Body of pancreas (tissue), 4 donors: ENCODE measurements around the gene RP9. TPM values are rescaled to one million over a fixed set of nuclear protein-coding genes. Genes with fewer than 3 reads are reported as not detected.

Experiments used
- ATAC-seq: fragments of 150-250 bp; one replicate; pipeline ENCODE4 v1.9.1; 2016
- DNase-seq, 4 donors: peaks; one replicate each; pipeline ENCODE4 v3.0.0-alpha.2; 2019
- H3K27ac ChIP-seq, 4 donors: fragments of 200-600 bp; sonication (generic); 1 replicate in 3 of 4; 2 replicates in 1 of 4; pipeline versions ENCODE4 v1.5.1 to v1.6.1; 2016 to 2019; ENCODE audit warnings: mild to moderate bottlenecking in 1 of 4, mixed read lengths in 1 of 4, moderate library complexity in 1 of 4
- H3K27me3 ChIP-seq, 2 donors: fragments of 200-600 bp; sonication (generic); one replicate each; pipeline ENCODE4 v1.6.0; 2016; ENCODE audit warnings: mild to moderate bottlenecking in 1 of 2
- H3K36me3 ChIP-seq, 2 donors: fragments of 200-600 bp; sonication (generic); replicated peaks in 1 of 2; 2 replicates each; pipeline ENCODE4 v1.5.1; 2016; ENCODE audit warnings: low read depth in 2 of 2; ENCODE audit not compliant: insufficient read depth in 1 of 2
- H3K4me1 ChIP-seq: fragments of 200-600 bp; sonication (generic); one replicate; pipeline ENCODE4 v1.6.0; 2016
- H3K4me3 ChIP-seq, 2 donors: fragments of 200-600 bp; sonication (generic); 1 replicate in 1 of 2; 2 replicates in 1 of 2; pipeline ENCODE4 v1.5.1; 2016 to 2019
- H3K9me3 ChIP-seq, 3 donors: fragments of 200-600 bp; sonication (generic); 1 replicate in 2 of 3; 2 replicates in 1 of 3; pipeline ENCODE4 v1.5.1; 2016
- CTCF ChIP-seq, 7 experiments: fragments of 450-650 bp in 4 of 7; fragments of 200-600 bp in 3 of 7; sonication (generic) in 3 of 7; IDR thresholded peaks; one replicate each; pipeline ENCODE4 v1.5.1; 2016 to 2019; ENCODE audit warnings: antibody characterized with exemption in 7 of 7
- POLR2A ChIP-seq, 3 donors: fragments of 450-650 bp; IDR thresholded peaks; one replicate each; pipeline ENCODE4 v1.6.1; 2016; ENCODE audit warnings: antibody characterized with exemption in 3 of 3, mild to moderate bottlenecking in 2 of 3
- WGBS, 2 donors: methylation state at CpG; one replicate each; pipeline ENCODE4 v1.1.5; 2017; 5-methylcytosine and 5-hydroxymethylcytosine counted together
- intact Hi-C: fragments of 100-400 bp; cut with DNase I; formaldehyde crosslinking; loops from one replicate; pipeline ENCODE4 v1.15.1; 2023
- total RNA-seq, 2 donors: library from RNA; depleted of rRNA; stranded (reverse); fragments of >200 nt; gene quantifications; one replicate each; pipeline ENCODE4 v1.1.0, GENCODE V29; 2016

The RP9 gene
- total RNA-seq, 2 donors from 2014 or later = 5.2 to 9.6 TPM

GRCh38 chr7:33054261-33054964 is 54.8 kb downstream of the RP9 start:
- no peak for ATAC-seq
- DNase-seq = no peak
- intact Hi-C loops = loop anchor here (10.0 kb wide), 1 partner anchor 110 kb away; no protein-coding TSS in a partner anchor
- TF ChIP-seq POLR2A (IDR thresholded peaks at IDR 0.05) (no peak), CTCF (IDR thresholded peaks at IDR 0.05) (no peak)
- Histone ChIP-seq H3K27ac (peak overlapping the region in 2 of 4 donors; percentile 15 to 17), H3K4me3 (no peak overlapping the region), H3K9me3 (no peaks in the 10 kb centered on the region), H3K4me1 (peaks cover 36% of the 10 kb centered on the region), H3K36me3 (no peaks in the 10 kb centered on the region), H3K27me3 (no peaks in the 10 kb centered on the region)
- 82 to 94% methylated on average over 2 of the region's 2 CpGs for WGBS, 2 donors

GRCh38 chr7:33053721-33054120 is 55.5 kb downstream of the RP9 start:
- intact Hi-C loops = loop anchor here (10.0 kb wide), 1 partner anchor 109 kb away; no protein-coding TSS in a partner anchor

GRCh38 chr7:33050535-33051318 is 58.5 kb downstream of the RP9 start:
- intact Hi-C loops = loop anchor here (10.0 kb wide), 1 partner anchor 106 kb away; no protein-coding TSS in a partner anchor
- Histone ChIP-seq H3K27me3 (no peaks in the 10 kb centered on the region), H3K36me3 (no peaks in the 10 kb centered on the region), H3K27ac (peak overlapping the region in 3 of 4 donors; percentile 38 to 53 (median 49)), H3K4me1 (peaks cover 40% of the 10 kb centered on the region), H3K4me3 (no peak overlapping the region), H3K9me3 (no peaks in the 10 kb centered on the region)
- ATAC-seq (peak; percentile 82), DNase-seq (peak in 3 of 4 donors; percentile 33 to 54 (median 35))
- TF ChIP-seq POLR2A (IDR thresholded peaks at IDR 0.05) = no peak
- TF ChIP-seq CTCF (IDR thresholded peaks at IDR 0.05) = peak; percentile 25 to 78 (median 65)
- WGBS, 2 donors = 0 to 7% methylated on average over 1 of the region's 1 CpG

More at GRCh38 chr7:33053721-33054120, 55.5 kb downstream of the RP9 start:
- Histone ChIP-seq H3K27ac (no peak overlapping the region), H3K4me3 (no peak overlapping the region), H3K9me3 (no peaks in the 10 kb centered on the region), H3K27me3 (no peaks in the 10 kb centered on the region), H3K36me3 (no peaks in the 10 kb centered on the region), H3K4me1 (peaks cover 29% of the 10 kb centered on the region)
- TF ChIP-seq POLR2A (IDR thresholded peaks at IDR 0.05) = no peak
- no peak for TF ChIP-seq CTCF (IDR thresholded peaks at IDR 0.05)
- ATAC-seq (no peak), DNase-seq (no peak)
- WGBS, 2 donors = 27 to 33% methylated on average over 1 of the region's 1 CpG

- no peak overlapping the region for H3K4me3 ChIP-seq
- H3K9me3 ChIP-seq = no peaks in the 10 kb centered on the region
- WGBS, 2 donors = 89 to 100% methylated on average over 1 of the region's 1 CpG
- intact Hi-C loops = no loop called here
- peaks cover 46% of the 10 kb centered on the region for H3K4me1 ChIP-seq
- no peaks in the 10 kb centered on the region for H3K36me3 ChIP-seq
- H3K27ac ChIP-seq = no peak overlapping the region
- H3K27me3 ChIP-seq = no peaks in the 10 kb centered on the region
- TF ChIP-seq POLR2A (IDR thresholded peaks at IDR 0.05) (no peak), CTCF (IDR thresholded peaks at IDR 0.05) (no peak)
- no peak for DNase-seq
- ATAC-seq = no peak
These were observed 60.5 kb downstream of the RP9 start for GRCh38 chr7:33048704-33049103.
